Activated T-cell treated with anti-CD3 and anti-CD28 coated beads for 24 hours (primary cell): ENCODE data around the gene NCAN.

ENCODE experiments used
- DNase-seq: peaks from one replicate; pipeline ENCODE4 v3.0.0-alpha.2; 2020; ENCODE audit warnings: low read depth

The NCAN gene

DNA sequence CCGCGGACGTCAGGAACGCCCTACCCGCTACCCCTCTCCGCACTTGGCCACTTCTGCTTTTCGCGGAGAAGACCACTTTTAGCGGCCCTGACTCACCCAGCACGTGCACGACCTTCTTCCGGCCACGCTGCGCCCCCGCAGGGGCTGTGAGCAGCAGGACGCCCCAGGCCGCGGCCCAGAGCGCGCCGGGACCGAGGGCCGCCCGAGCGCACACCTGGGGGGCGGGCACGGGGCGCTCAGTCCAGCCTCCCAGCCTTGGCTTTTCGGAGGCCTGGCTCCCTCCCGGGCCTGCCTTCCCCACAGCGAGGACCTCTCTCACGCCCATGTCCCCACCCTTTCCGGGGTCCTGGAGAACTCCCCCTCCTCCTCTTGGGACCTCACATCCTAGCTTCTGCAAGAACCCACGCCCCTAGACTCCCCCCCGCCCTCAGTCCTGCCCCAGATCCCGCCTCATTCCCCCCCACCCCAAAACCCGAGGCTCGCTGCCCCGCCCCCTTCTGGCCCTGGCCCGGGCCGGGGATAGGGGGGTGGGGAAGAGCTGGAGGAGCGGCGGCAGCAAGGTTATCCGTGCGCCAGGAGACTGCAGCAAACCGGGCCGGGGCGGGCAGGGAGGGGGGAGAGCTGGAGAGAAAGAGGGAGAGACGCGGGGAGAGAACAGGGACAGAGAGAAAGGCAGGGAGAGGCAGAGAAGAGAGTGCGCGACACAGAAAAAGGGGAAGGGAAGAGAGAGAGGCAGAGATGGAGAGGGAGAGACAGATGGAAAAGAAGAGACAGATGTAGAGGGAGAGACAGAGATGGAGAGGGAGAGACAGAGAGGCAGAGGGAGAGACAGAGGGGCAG lies 49.8 kb downstream of the NCAN start:
- no peak for DNase-seq

GRCh38 chr19:19262190-19263057 lies 50.7 kb downstream of the NCAN start:
- DNase-seq: no peak

GRCh38 chr19:19263886-19264487 lies 52.2 kb downstream of the NCAN start:
- DNase-seq: no peak

DNA sequence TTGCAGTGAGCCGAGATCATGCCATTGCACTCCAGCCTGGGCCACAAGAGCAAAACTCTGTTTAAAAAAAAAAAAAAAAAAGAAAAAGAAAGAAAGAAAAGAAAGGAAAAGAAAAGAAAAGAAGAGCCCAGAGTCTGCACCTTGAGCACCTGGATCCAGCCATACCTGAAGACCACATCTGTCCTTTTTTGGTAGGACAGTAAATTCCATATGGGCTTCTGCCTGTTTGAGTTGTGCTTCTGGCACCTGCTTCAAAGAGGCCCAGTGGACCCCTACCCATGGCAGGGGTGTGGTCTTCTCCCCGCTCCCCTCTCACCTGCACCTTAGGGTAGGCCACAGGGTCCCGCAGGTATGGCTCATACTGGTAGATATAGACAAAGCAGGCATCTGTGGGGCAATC lies 55.5 kb downstream of the NCAN start:
- DNase-seq: no peak

DNA sequence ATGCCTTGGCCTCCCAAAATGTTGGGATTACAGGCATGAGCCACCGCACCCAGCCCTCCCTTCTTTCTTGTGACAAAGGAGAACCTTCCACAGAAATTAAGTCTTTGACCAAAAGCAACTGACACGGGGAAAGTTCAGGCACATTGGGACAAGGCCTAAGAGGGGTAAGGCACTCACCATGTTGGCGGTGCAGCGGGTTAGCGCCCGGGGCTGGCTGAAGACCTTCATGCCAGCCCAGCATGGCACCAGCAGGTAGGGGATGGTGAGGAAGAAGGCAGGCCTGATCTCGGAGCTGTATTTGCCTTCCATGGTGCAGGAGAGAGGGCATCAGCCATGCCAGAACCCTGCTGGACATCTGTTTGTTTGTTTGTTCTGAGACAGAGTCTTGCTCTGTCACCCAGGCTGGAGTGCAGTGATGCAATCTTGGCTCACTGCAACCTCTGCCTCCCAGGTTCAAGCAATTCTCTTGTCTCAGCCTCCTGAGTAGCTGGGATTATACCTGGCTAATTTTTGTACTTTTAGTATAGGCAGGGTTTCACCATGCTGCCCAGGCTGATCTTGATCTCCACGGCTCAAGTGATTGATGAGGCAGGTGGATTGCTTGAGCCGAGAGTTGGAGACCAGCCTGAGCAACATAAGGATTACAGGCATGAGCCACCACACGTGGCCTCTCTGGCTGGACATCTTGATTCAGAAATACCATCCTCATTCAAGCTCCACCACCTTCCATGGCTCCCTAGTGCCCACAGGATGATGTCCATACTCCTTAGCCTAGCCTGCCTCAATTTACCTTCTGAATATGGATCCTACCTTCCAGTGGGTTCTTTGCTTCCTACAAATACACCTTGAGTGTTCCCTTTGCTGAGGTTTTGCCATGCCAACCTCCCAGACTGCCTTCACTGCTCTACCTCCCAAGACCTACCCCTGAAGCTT lies 57.0 kb downstream of the NCAN start:
- DNase-seq: no peak

- no peak for DNase-seq
Measured at GRCh38 chr19:19269952-19270694, 58.4 kb downstream of the NCAN start.

DNA sequence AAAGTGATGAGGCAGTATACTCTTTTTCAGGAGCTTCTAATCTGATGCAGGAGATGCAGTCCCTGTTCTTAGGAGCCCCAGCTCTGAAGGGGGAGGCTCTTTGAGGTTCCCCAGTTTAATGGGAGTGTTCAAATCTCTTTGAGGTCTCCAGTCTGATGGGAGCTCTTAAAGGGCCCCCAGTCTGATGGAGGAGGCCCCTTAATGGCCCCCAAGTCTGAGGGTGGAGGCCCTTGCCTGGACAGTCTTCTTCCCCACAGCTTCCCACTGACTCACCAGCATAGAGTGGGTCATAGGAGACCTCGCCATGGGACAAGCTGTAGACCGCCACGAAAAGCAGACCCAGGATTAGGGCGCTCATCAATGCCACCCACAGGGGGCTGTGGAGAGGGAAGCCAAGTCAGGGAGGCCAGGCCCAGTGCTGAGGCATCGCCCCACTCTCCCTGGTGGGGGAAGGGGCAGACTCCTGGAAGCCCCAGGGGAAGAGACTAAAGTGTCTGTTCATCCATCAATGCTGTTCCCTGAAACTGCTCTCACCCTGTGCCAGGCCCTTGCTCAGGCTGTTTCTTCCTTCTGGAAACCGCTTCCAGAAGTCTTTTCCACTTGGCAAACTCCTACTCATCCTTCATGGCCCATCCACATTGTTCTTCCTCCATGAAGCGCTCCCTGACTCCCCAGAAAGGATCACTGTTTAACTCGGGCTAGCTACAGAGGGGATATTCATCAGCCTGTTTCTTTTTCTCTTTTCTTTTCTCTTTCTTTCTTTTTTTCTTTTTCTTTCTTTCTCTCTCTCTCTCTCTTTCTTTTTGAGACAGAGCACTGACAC lies 59.2 kb downstream of the NCAN start:
- no peak for DNase-seq

- no peak for DNase-seq
Measured at GRCh38 chr19:19271828-19272599, 60.3 kb downstream of the NCAN start.

DNA sequence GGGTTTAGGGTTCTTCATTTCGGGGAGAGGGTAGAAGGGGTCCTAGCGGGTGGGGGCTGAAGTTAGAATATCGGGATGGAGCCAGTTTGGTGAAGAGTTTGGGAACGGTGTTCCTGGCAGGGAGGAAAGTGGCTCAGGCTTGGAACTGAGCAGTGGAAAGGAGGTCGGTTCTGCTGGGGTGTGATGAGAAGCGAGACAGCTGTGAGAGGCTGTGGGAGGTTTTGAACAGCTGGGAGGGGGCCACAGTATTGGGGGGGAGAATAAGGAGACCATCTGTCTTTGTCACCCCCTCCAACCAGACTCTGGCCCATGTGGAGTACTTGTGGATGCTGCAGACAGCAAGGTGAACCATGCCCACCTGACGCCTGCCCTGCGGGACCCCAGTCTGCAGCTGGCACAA lies 62.4 kb downstream of the NCAN start:
- DNase-seq: no peak

DNA sequence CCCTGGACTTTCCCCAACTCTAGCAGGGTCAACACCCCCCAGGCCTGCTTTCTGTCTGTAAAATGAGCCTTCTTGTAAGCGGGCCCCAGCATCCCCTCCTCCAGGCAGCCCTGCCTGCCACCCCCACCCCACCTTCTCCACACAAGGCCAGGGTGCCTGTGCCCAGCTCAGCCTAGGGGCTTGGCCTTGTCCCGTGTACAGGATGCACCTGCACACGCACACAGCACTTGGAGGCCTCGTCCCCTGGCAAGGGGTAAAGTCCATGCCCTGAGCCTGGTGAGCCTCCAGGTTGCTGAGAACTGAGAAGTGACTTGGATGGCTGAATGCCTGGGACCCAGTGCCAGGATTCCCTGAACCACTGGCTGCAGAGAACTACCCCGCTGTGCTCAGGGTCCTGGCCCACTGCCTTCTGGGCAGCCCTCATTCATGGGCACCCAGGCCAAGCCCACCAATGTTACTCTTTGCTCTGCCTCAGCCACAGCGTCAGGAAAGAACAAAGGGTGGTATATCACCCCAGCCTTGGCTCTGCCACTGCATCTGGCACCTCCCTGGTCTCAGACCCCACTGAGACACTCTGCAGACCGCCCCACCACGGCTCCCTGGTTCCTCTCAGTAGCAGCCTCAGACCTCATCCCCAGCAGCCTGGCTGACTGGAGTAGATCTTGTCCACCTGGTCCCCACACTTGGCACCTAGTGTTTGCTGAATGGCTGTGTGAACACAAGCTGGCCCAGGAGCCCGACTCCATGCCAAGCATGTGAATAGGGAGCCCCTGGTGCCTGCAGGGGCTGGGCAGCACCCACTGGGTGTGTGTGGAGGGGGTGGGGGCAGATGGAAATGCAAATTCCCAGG lies 63.2 kb downstream of the NCAN start:
- no peak for DNase-seq

DNA sequence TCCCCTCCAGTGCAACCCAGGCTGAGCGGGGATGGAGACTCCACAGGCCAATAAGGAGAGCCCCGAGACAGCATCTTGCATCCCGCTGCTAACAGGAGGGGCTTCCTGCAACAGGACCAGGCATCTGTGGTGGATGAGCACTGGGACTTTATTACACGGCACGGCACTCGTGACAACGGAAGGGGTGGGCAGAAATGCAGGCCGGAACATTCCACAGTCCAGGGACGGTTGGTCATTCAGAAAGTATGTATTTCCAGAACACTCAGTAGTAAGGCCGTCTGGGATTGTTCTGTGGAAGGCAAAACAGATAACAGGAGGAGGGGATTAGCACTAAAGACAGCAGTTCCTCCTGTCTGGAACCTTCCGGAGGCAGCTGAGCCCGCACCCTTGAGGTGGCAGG lies 64.6 kb downstream of the NCAN start:
- DNase-seq: no peak

DNA sequence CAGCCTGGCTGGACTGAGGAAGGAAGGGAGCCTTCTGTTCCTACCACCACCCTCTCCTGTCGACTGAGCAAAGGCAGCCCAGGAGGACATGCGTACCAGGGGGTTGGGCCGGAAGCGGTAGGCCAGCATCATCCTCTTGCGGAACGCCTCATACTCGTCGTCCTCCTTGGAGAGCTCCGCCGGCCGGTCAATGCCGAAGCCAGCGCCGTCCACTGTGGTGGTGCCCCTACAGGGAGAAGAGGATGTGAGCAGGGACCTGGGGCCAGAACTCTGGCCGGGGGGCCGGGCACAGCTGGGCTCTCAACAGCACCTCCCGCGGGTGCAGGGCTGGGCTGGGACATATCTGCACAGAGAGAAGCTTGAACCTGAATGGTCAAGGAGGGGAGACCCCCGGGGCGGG lies 65.1 kb downstream of the NCAN start:
- DNase-seq: no peak

DNA sequence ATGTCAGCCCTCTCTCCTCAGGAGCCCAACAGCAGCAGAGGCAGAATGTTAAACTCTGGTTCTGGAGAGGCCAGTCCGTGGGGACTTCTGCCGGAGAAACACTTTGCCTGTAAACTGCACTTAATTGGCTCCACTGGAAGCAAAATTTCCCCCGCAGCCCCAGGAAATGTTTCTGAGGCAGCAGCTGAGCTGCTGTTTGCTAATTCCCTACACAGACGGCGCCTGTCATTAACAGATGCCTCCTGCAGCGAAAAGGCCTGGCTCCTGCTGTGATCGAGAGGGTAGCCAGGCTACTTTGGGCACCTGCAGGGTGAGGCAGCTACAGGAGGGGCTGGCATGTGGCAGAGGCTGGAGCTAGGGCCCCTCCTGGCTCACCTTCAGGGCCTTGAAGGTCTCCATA lies 66.6 kb downstream of the NCAN start:
- DNase-seq: no peak

DNA sequence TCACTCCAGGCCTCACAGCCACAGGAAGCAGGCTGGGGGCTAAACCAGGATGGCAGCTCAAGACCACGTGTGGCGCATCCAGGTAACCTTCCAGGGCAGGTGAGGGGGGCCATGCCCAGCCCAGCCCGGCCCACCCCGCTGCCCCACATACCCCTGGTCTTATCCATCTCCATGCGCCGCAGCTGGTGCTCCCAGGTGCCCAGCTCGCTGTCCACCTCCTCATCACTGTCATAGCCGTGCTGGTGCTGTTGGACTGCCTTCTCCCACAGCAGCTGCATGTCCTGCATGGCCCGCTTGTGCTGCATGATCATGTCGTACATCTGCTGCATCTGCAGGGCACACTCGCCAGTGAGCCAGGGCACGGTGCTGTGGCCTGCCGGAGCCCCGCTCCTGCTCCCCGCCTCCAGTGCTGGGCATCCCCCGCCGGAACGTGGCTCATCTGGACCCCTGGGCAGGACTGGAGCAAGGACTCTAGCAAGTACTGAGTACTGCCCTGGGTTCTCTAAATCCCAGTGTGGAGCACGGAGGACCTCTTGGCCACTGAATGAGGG lies 67.4 kb downstream of the NCAN start:
- DNase-seq: no peak

DNA sequence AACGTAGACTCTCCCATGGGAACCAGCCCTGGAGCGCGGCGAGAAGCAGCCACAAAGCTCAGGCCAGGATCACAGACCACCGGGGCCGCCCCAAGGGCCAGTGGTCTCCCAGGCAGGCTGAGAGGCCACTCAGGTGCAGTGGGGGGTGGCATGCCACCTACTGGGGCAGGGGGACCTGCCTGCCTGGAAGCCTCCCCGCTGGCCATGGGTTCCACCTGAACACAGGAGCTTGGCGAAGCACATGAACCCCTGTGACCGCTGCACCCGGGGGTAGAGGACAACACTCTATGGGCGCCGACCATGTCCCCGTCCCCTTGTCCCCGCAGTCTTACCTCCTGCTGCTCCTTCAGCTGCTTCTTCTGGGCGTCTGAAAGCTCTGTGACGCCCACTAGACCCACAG lies 68.1 kb downstream of the NCAN start:
- no peak for DNase-seq

GRCh38 chr19:19280561-19280960 lies 68.8 kb downstream of the NCAN start:
- no peak for DNase-seq

- DNase-seq: no peak
Measured at GRCh38 chr19:19285686-19286085, 73.9 kb downstream of the NCAN start.

DNA sequence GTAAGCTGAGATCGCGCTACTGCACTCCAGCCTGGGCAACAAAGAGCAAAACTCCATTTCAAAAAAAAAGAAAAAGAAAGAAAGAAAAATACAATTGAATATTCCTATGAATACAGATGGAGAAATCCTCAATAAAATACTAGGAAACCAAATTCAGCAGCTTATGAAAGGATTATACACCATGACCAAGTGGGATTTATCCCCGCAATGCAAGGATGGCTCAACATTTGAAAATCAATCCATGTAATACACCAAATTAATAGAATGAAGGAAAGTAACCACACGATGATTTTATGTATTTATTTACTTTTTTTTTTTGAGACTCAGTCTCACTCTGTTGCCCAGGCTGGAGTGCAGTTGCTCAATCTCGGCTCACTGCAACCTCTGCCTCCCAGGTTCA lies 80.8 kb downstream of the NCAN start:
- DNase-seq: no peak
